ENCODE results near the gene KIAA1671.

Gene KIAA1671

DNA sequence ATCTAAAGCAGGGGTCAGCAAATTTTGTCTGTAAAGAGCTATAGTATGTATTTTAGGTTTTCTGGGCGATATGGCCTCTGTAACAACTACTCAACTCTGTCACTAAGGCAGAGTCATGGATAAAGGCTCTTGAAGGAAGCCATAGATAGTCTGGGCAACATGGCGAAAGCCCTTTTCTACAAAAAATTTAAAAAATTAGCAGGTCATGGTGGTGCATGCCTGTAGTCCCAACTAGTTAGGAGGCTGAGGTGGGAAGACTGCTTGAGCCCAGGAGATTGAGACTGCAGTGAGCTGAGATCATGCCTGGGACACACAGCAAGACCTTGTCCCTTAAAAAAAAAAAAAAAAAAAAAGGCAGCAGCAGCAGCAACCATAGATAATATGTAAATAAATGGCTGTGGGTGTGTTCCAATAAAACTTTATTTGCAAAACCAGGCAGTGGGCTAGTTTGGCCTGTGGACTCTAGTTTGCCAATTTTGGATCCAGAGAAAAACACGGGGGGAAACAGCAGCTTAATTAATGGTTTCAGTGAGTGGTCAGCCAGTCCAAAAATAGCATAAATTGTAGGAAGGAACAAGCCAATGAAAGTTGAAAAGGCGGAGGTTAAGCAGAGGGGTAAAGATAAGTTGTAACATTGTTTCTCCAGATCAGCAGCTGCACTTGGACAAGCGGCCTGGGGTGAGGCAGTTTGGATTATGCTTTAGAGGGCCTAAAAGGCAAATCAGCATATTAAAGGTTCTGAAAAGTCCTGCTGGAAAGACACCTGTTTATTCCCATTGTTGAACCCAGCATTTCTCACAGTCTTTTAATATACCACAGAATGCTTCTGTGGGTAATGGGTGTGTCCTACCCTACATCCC is 62.6 kb downstream of the KIAA1671 start:
- ChIA-PET POLR2A (no interaction called here), CTCF (interaction anchor here (0.6 kb wide), 1 partner anchor 86 kb away, joined by 3 read pairs; no protein-coding TSS in a partner anchor)
- no peak for DNase-seq (ENCODE audit: low read depth, low spot score)
- no peak overlapping the region for H3K4me3 ChIP-seq (ENCODE audit: low read depth, low read length)
- TF ChIP-seq, protein P1, sequence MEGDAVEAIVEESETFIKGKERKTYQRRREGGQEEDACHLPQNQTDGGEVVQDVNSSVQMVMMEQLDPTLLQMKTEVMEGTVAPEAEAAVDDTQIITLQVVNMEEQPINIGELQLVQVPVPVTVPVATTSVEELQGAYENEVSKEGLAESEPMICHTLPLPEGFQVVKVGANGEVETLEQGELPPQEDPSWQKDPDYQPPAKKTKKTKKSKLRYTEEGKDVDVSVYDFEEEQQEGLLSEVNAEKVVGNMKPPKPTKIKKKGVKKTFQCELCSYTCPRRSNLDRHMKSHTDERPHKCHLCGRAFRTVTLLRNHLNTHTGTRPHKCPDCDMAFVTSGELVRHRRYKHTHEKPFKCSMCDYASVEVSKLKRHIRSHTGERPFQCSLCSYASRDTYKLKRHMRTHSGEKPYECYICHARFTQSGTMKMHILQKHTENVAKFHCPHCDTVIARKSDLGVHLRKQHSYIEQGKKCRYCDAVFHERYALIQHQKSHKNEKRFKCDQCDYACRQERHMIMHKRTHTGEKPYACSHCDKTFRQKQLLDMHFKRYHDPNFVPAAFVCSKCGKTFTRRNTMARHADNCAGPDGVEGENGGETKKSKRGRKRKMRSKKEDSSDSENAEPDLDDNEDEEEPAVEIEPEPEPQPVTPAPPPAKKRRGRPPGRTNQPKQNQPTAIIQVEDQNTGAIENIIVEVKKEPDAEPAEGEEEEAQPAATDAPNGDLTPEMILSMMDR (IDR thresholded peaks at IDR 0.05; ENCODE audit: insufficient read depth, low read length, missing control alignments), result no peak

DNA sequence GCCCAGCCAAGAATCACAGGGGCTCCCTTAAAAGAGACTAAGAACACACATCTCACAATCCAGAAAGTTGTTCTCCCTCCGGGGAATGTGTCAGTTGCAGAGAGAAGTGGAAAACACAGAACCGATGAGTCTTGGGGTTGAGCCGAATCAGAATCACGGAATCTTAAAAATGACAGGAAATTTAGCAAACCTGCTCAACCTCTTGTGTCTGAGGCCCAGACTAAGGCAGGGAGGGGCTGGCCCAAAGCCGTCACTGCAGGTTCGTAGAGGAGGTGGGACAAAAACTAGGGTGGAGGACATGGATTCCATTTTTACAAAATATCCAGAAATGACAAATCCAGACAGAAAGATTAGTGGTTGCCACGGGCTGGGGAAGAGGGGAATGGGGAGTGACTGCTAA is 63.8 kb downstream of the KIAA1671 start:
- CTCF ChIA-PET, result no interaction called here
- no peak overlapping the region for H3K4me3 ChIP-seq (ENCODE audit: low read depth, low read length)
- POLR2A ChIA-PET, result no interaction called here
- DNase-seq (ENCODE audit: low read depth, low spot score), result no peak
- TF ChIP-seq, protein P1 (IDR thresholded peaks at IDR 0.05; ENCODE audit: insufficient read depth, low read length, missing control alignments), result no peak

DNA sequence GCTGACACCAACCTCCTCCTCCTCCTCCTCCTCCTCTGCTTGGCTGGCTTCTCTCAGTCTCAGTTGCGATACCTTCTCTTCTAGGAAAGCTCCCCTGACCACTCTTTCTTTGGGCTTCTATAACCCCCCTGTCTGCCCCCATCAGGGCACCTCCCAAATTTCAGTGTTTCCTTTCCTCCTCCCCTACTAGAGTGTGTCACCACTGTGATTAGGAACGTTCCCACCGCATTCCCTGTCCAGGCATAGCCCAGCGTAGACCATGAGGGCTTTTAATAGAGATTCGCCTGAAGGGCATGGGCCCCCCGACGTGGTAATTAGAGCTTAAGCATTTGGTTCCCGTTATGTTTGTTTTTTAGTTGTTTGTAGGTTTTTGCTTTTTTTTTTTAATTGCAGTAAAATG is 65.5 kb downstream of the KIAA1671 start:
- no peak overlapping the region for H3K4me3 ChIP-seq (ENCODE audit: low read depth, low read length)
- no peak for DNase-seq (ENCODE audit: low read depth, low spot score)
- TF ChIP-seq, protein P1 (IDR thresholded peaks at IDR 0.05; ENCODE audit: insufficient read depth, low read length, missing control alignments), result no peak
- ChIA-PET POLR2A (no interaction called here), CTCF (no interaction called here)

DNA sequence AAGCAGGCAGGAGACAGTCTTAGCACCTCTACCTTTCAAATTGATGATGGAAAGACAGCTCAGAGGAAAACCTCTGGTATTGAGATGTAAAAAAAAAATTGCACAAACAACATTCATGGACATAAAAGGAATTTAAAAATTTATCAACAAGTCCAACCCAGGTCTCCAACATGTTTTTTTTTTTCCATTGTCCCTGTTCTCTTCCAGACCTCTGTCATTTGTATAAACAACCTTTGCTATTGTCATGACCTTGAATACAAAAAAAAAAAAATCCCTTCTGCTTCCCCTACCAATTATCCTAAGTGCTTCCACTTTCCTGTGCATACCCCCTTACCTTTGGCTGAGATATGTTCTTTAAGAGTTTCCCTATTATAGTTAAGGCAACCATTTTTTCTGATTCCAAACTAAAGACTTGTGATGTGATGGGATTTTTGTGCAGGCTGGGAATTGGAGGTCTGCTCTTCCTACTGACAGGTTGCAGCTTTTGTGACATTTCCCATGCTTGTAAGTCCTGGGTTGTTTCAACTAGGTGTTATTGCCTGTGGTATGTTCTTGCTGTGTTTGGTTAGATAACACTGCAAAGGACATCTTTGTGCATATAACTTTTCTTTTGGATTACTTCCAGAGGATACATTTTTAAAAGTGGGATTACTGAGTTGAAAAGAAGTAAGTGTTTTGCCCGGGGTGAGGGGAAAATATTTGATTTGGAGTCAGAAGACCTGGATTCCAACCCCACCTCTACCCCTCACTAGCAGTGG is 67.1 kb downstream of the KIAA1671 start:
- DNase-seq (ENCODE audit: low read depth, low spot score), result no peak
- POLR2A ChIA-PET, result no interaction called here
- TF ChIP-seq, protein P1 (IDR thresholded peaks at IDR 0.05; ENCODE audit: insufficient read depth, low read length, missing control alignments), result no peak
- CTCF ChIA-PET, result no interaction called here
- no peak overlapping the region for H3K4me3 ChIP-seq (ENCODE audit: low read depth, low read length)

DNA sequence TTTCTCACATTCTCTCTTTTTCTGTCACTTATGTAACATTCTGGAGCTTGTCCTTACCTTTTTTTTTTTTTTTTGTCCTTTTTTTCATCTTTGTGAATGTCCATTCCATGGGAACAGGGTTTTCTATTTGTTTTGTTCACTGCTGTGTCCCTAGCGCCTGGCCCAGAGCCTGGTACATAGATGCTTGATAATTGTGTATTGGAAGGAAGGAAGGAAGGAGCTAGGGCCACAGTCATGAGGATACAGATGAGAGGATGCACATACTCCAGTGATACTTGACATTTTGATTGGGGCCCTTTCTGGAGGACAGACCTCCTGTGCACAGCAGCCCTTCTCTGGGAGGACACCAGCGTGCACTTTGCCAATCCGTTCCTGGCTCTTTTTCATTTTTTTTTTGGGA is 68.9 kb downstream of the KIAA1671 start:
- ChIA-PET POLR2A (no interaction called here), CTCF (no interaction called here)
- H3K4me3 ChIP-seq (ENCODE audit: low read depth, low read length), result no peak overlapping the region
- no peak for DNase-seq (ENCODE audit: low read depth, low spot score)
- TF ChIP-seq, protein P1 (IDR thresholded peaks at IDR 0.05; ENCODE audit: insufficient read depth, low read length, missing control alignments), result no peak

DNA sequence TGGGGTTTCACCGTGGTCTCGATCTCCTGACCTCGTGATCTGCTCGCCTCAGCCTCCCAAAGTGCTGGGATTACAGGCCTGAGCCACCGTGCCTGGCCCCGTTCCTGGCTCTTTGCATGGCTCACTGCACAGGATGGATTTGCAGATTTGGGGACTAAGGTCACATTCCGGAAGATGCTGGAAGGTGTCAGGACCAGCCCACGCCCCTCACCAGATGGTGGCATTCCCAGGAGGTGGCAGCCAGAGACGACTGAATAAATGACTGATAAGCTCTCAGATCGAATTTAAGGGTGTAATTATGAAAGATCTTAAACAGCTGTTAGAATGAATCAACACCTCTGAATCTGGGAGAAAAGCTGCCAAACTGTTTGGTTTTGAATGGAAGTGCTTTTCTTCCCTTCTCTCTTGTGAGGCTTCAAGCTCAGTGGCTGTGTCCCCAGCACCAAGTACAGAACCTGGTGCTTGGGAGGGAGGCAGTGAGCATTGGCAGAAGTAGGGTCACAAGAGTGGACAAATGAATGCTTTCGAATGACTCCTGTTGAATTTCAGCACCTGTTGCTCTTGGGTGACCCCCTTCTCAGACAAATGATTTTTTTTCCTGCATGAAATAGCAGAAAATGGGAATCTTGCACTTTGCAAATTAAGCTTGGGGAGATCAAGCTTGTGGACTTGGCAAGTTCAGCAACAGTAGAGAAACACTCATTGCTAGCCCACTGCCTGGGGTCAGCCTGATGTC is 69.6 kb downstream of the KIAA1671 start:
- CTCF ChIA-PET, result no interaction called here
- POLR2A ChIA-PET, result no interaction called here
- no peak for DNase-seq (ENCODE audit: low read depth, low spot score)
- TF ChIP-seq, protein P1 (IDR thresholded peaks at IDR 0.05; ENCODE audit: insufficient read depth, low read length, missing control alignments), result no peak
- H3K4me3 ChIP-seq (ENCODE audit: low read depth, low read length), result no peak overlapping the region
